ENCODE measurements around the gene CCSER1.

The CCSER1 gene

GRCh38 chr4:91222014-91222413, 1094.8 kb downstream of the CCSER1 start:
- Histone ChIP-seq H3K4me3 (ENCODE audit: low read depth, low read length, poor library complexity, severe bottlenecking) (no peak overlapping the region), H3K36me3 (ENCODE audit: insufficient read depth, low read length) (no peaks in the 10 kb centered on the region), H3K9me2 (ENCODE audit: low read depth, low read length) (no peaks in the 10 kb centered on the region), H3K4me2 (ENCODE audit: low read length) (no peak overlapping the region), H4K20me1 (ENCODE audit: insufficient read depth, low read length) (no peaks in the 10 kb centered on the region), H3K79me2 (ENCODE audit: insufficient read depth, low read length) (no peaks in the 10 kb centered on the region), H3K27ac (ENCODE audit: low read depth, low read length, poor library complexity, severe bottlenecking) (no peak overlapping the region), H3K27me3 (ENCODE audit: insufficient read depth, low read length) (no peaks in the 10 kb centered on the region), H2AFZ (ENCODE audit: low read length) (no peak overlapping the region), H3K9ac (ENCODE audit: low read length) (no peak overlapping the region), H3F3A (ENCODE audit: insufficient read depth, low read length) (no peaks in the 10 kb centered on the region), H3K9me3 (ENCODE audit: low read length) (no peaks in the 10 kb centered on the region), H3K4me1 (ENCODE audit: insufficient read depth, low read length, severe bottlenecking) (no peaks in the 10 kb centered on the region)
- TF ChIP-seq CTCF (IDR thresholded peaks at IDR 0.05; ENCODE audit: low read length) (no peak), EZH2 (IDR thresholded peaks at IDR 0.05; ENCODE audit: borderline replicate concordance, low read length) (no peak)

GRCh38 chr4:91226867-91227266, 1099.7 kb downstream of the CCSER1 start:
- no peak overlapping the region for H3K4me2 ChIP-seq (ENCODE audit: low read length)
- no peak overlapping the region for H3K4me3 ChIP-seq (ENCODE audit: low read depth, low read length, poor library complexity, severe bottlenecking)
- no peaks in the 10 kb centered on the region for H3K79me2 ChIP-seq (ENCODE audit: insufficient read depth, low read length)
- H3K9me3 ChIP-seq (ENCODE audit: low read length), result no peaks in the 10 kb centered on the region
- H4K20me1 ChIP-seq (ENCODE audit: insufficient read depth, low read length), result no peaks in the 10 kb centered on the region
- no peaks in the 10 kb centered on the region for H3K4me1 ChIP-seq (ENCODE audit: insufficient read depth, low read length, severe bottlenecking)
- no peak overlapping the region for H3K27ac ChIP-seq (ENCODE audit: low read depth, low read length, poor library complexity, severe bottlenecking)
- no peaks in the 10 kb centered on the region for H3K36me3 ChIP-seq (ENCODE audit: insufficient read depth, low read length)
- no peak overlapping the region for H3K9ac ChIP-seq (ENCODE audit: low read length)
- no peak for TF ChIP-seq EZH2 (IDR thresholded peaks at IDR 0.05; ENCODE audit: borderline replicate concordance, low read length)
- TF ChIP-seq CTCF (IDR thresholded peaks at IDR 0.05; ENCODE audit: low read length), result no peak
- H3F3A ChIP-seq (ENCODE audit: insufficient read depth, low read length), result no peaks in the 10 kb centered on the region
- no peak overlapping the region for H2AFZ ChIP-seq (ENCODE audit: low read length)
- H3K27me3 ChIP-seq (ENCODE audit: insufficient read depth, low read length), result no peaks in the 10 kb centered on the region
- H3K9me2 ChIP-seq (ENCODE audit: low read depth, low read length), result no peaks in the 10 kb centered on the region

- no peak overlapping the region for H3K4me3 ChIP-seq (ENCODE audit: low read depth, low read length, poor library complexity, severe bottlenecking)
- H3K27me3 ChIP-seq (ENCODE audit: insufficient read depth, low read length), result no peaks in the 10 kb centered on the region
- H2AFZ ChIP-seq (ENCODE audit: low read length), result no peak overlapping the region
- no peak overlapping the region for H3K9ac ChIP-seq (ENCODE audit: low read length)
- H3F3A ChIP-seq (ENCODE audit: insufficient read depth, low read length), result no peaks in the 10 kb centered on the region
- no peaks in the 10 kb centered on the region for H3K9me2 ChIP-seq (ENCODE audit: low read depth, low read length)
- H4K20me1 ChIP-seq (ENCODE audit: insufficient read depth, low read length), result no peaks in the 10 kb centered on the region
- H3K36me3 ChIP-seq (ENCODE audit: insufficient read depth, low read length), result no peaks in the 10 kb centered on the region
- no peak overlapping the region for H3K4me2 ChIP-seq (ENCODE audit: low read length)
- no peaks in the 10 kb centered on the region for H3K4me1 ChIP-seq (ENCODE audit: insufficient read depth, low read length, severe bottlenecking)
- no peaks in the 10 kb centered on the region for H3K9me3 ChIP-seq (ENCODE audit: low read length)
- H3K27ac ChIP-seq (ENCODE audit: low read depth, low read length, poor library complexity, severe bottlenecking), result no peak overlapping the region
- H3K79me2 ChIP-seq (ENCODE audit: insufficient read depth, low read length), result no peaks in the 10 kb centered on the region
- TF ChIP-seq CTCF (IDR thresholded peaks at IDR 0.05; ENCODE audit: low read length) (no peak), EZH2 (IDR thresholded peaks at IDR 0.05; ENCODE audit: borderline replicate concordance, low read length) (no peak)
Measured at GRCh38 chr4:91228659-91229058, 1101.5 kb downstream of the CCSER1 start.

Data from OCI-LY1 (cell line).